Mesendoderm (in vitro differentiated cells): ENCODE measurements around the gene ANKRD13B.

Source experiments
- DNase-seq: peaks from one replicate; pipeline ENCODE4 v3.0.0; 2013
- H2AK5ac ChIP-seq: 2 replicates; pipeline ENCODE4 v1.6.1; 2013; ENCODE audit warnings: low read length, inconsistent platforms
- H2BK120ac ChIP-seq: 2 replicates; pipeline ENCODE4 v1.6.1; 2013; ENCODE audit warnings: low read depth, mild to moderate bottlenecking, low read length, moderate library complexity, mixed read lengths
- H2BK15ac ChIP-seq: replicated peaks from 2 replicates; pipeline ENCODE4 v1.6.1; 2013; ENCODE audit warnings: low read depth, mild to moderate bottlenecking, moderate library complexity
- H2BK5ac ChIP-seq: 2 replicates; pipeline ENCODE4 v1.6.1; 2013; ENCODE audit warnings: low read length, inconsistent platforms
- H3K18ac ChIP-seq: 2 replicates; pipeline ENCODE4 v1.6.1; 2013; ENCODE audit warnings: mild to moderate bottlenecking, low read length, mixed read lengths
- H3K23ac ChIP-seq: one replicate; pipeline ENCODE4 v1.6.1; 2013; ENCODE audit warnings: low read length
- H3K27ac ChIP-seq: 2 replicates; pipeline ENCODE4 v1.5.1; 2013; ENCODE audit warnings: low read depth, mild to moderate bottlenecking, inconsistent platforms, low read length, moderate library complexity
- H3K27me3 ChIP-seq: 2 replicates; pipeline ENCODE4 v1.6.1; 2013; ENCODE audit warnings: low read length, control low read depth, mild to moderate bottlenecking, inconsistent platforms; ENCODE audit not compliant: insufficient read depth, poor library complexity
- H3K36me3 ChIP-seq: 2 replicates; pipeline ENCODE4 v1.6.1; 2013; ENCODE audit warnings: low read length, inconsistent platforms; ENCODE audit not compliant: control insufficient read depth, insufficient read depth
- H3K4ac ChIP-seq: one replicate; pipeline ENCODE4 v1.6.1; 2013; ENCODE audit warnings: low read depth, mild to moderate bottlenecking, low read length, moderate library complexity
- H3K4me1 ChIP-seq: 2 replicates; pipeline ENCODE4 v1.6.1; 2013; ENCODE audit warnings: low read depth, low read length, inconsistent platforms; ENCODE audit not compliant: control insufficient read depth
- H3K4me2 ChIP-seq: 2 replicates; pipeline ENCODE4 v1.6.1; 2013; ENCODE audit warnings: low read length
- H3K4me3 ChIP-seq: 2 replicates; pipeline ENCODE4 v1.5.1; 2013; ENCODE audit warnings: mild to moderate bottlenecking, low read length
- H3K56ac ChIP-seq: one replicate; pipeline ENCODE4 v1.6.1; 2013; ENCODE audit warnings: low read length
- H3K79me1 ChIP-seq: 2 replicates; pipeline ENCODE4 v1.6.1; 2013; ENCODE audit warnings: low read length, inconsistent platforms
- H3K79me2 ChIP-seq: 2 replicates; pipeline ENCODE4 v1.6.1; 2013; ENCODE audit warnings: mild to moderate bottlenecking, low read length; ENCODE audit not compliant: control insufficient read depth, insufficient read depth
- H3K9ac ChIP-seq: 2 replicates; pipeline ENCODE4 v1.6.1; 2013; ENCODE audit warnings: low read length, inconsistent platforms
- H4K5ac ChIP-seq: one replicate; pipeline ENCODE4 v1.6.1; 2013; ENCODE audit warnings: low read length
- H4K8ac ChIP-seq: one replicate; pipeline ENCODE4 v1.6.1; 2013; ENCODE audit warnings: low read depth, mild to moderate bottlenecking, control low read depth, low read length, moderate library complexity
- WGBS: extraction: QIAGEN DNeasy Blood & Tissue Kit; methylation state at CpG from one replicate; pipeline ENCODE4 v1.1.7; 2013; ENCODE audit warnings: low lambda C conversion rate, missing lambda C conversion rate; ENCODE audit not compliant: insufficient coverage; ENCODE audit errors: extremely low coverage; 5-methylcytosine and 5-hydroxymethylcytosine counted together

The ANKRD13B gene

DNA sequence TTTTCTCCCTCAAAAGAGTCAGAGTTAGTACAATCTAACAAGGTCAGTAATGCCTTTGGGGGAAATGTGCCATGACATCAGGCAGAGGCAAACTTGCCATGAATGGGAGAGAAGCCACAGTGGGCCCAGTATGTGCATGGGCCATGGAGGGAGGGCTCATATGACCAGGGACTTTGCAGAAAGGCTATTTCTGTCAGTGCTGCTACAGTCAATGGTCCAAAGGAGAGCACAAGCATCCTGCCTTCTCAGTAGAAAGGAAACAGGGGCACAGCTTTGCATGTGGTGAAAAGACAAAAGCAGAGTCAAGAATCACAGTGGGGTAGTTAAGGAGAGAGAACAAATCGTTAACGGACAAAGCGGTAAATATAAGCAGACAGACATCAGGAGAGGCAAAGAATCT lies 41.0 kb downstream of the ANKRD13B start:
- no peak overlapping the region for H3K9ac ChIP-seq
- no peaks in the 10 kb centered on the region for H3K4me1 ChIP-seq
- no peak overlapping the region for H3K4ac ChIP-seq
- no peaks in the 10 kb centered on the region for H3K79me1 ChIP-seq
- H2BK15ac ChIP-seq = no peak overlapping the region
- H4K5ac ChIP-seq = no peak overlapping the region
- H2AK5ac ChIP-seq = no peak overlapping the region
- H3K18ac ChIP-seq = no peak overlapping the region
- no peaks in the 10 kb centered on the region for H3K79me2 ChIP-seq
- no peak overlapping the region for H3K23ac ChIP-seq
- no peak overlapping the region for H4K8ac ChIP-seq
- H3K56ac ChIP-seq = no peak overlapping the region
- no peak overlapping the region for H3K4me3 ChIP-seq
- H3K27ac ChIP-seq = no peak overlapping the region
- H3K4me2 ChIP-seq = no peak overlapping the region
- H2BK120ac ChIP-seq = no peak overlapping the region
- no peak overlapping the region for H2BK5ac ChIP-seq
- no CpG with 5 or more reads among the region's 3 CpGs for WGBS
- no peak for DNase-seq
- H3K36me3 ChIP-seq = no peaks in the 10 kb centered on the region
- H3K27me3 ChIP-seq = no peaks in the 10 kb centered on the region

GRCh38 chr17:29640413-29640812 lies 47.5 kb downstream of the ANKRD13B start:
- peak; percentile 37 for DNase-seq
- H3K4me2 ChIP-seq = no peak overlapping the region
- no peaks in the 10 kb centered on the region for H3K79me1 ChIP-seq
- no peak overlapping the region for H4K8ac ChIP-seq
- no peak overlapping the region for H3K27ac ChIP-seq
- no peak overlapping the region for H2BK120ac ChIP-seq
- H2AK5ac ChIP-seq = no peak overlapping the region
- no peaks in the 10 kb centered on the region for H3K4me1 ChIP-seq
- no peak overlapping the region for H2BK15ac ChIP-seq
- H3K4me3 ChIP-seq = no peak overlapping the region
- H3K23ac ChIP-seq = no peak overlapping the region
- H3K36me3 ChIP-seq = no peaks in the 10 kb centered on the region
- no CpG with 5 or more reads among the region's 2 CpGs for WGBS
- no peak overlapping the region for H3K56ac ChIP-seq
- no peaks in the 10 kb centered on the region for H3K27me3 ChIP-seq
- H3K79me2 ChIP-seq = no peaks in the 10 kb centered on the region
- H3K4ac ChIP-seq = no peak overlapping the region
- H3K18ac ChIP-seq = no peak overlapping the region
- no peak overlapping the region for H2BK5ac ChIP-seq
- no peak overlapping the region for H4K5ac ChIP-seq
- H3K9ac ChIP-seq = no peak overlapping the region

DNA sequence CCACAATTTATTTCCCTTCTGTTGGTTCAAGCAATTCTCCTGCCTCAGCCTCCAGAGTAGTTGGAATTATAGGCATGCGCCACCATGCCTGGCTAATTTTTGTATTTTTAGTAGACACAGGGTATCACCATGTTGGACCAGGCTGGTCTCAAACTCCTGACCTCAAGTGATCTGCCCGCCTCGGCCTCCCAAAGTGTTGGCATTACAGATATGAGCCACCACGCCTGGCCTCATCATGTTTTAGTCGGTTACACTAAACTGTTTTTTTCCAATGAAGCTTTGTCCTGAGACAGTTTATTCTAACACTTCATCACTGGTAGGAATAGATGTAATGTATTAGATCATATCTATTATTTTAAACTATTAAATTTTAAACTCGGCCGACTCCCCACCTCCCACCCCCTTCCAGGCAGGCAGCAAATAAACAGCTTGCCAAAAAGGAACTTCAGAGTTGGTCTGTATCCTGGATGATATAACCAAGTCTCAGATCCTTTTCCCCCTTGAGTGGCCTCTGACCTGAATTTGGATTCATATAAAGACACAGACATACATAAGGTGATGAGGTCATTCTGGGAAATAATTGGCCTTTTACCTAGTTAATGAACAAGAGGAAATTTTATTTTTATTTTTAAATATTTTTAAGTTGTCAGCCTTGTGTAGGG lies 48.2 kb downstream of the ANKRD13B start:
- Histone ChIP-seq H3K4me1 (no peaks in the 10 kb centered on the region), H2AK5ac (no peak overlapping the region), H3K79me2 (no peaks in the 10 kb centered on the region), H4K8ac (no peak overlapping the region), H3K4ac (no peak overlapping the region), H2BK5ac (no peak overlapping the region), H3K56ac (no peak overlapping the region), H2BK120ac (no peak overlapping the region), H3K27ac (no peak overlapping the region), H3K23ac (no peak overlapping the region), H3K4me3 (no peak overlapping the region), H3K27me3 (no peaks in the 10 kb centered on the region), H3K79me1 (no peaks in the 10 kb centered on the region), H3K9ac (no peak overlapping the region), H3K18ac (no peak overlapping the region), H3K36me3 (no peaks in the 10 kb centered on the region), H4K5ac (no peak overlapping the region), H3K4me2 (no peak overlapping the region), H2BK15ac (no peak overlapping the region)
- DNase-seq = no peak
- no CpG with 5 or more reads among the region's 7 CpGs for WGBS

GRCh38 chr17:29642171-29642611 lies 49.3 kb downstream of the ANKRD13B start:
- no peaks in the 10 kb centered on the region for H3K4me1 ChIP-seq
- no peak overlapping the region for H3K27ac ChIP-seq
- H4K5ac ChIP-seq = no peak overlapping the region
- no peak overlapping the region for H3K4me3 ChIP-seq
- no peak overlapping the region for H3K4me2 ChIP-seq
- no peak overlapping the region for H3K4ac ChIP-seq
- no peaks in the 10 kb centered on the region for H3K27me3 ChIP-seq
- H3K79me1 ChIP-seq = no peaks in the 10 kb centered on the region
- no peak for DNase-seq
- H3K56ac ChIP-seq = no peak overlapping the region
- H2AK5ac ChIP-seq = no peak overlapping the region
- no peak overlapping the region for H3K23ac ChIP-seq
- H2BK5ac ChIP-seq = no peak overlapping the region
- H3K36me3 ChIP-seq = no peaks in the 10 kb centered on the region
- no peak overlapping the region for H2BK120ac ChIP-seq
- no peak overlapping the region for H2BK15ac ChIP-seq
- no peaks in the 10 kb centered on the region for H3K79me2 ChIP-seq
- H4K8ac ChIP-seq = no peak overlapping the region
- no peak overlapping the region for H3K18ac ChIP-seq
- no peak overlapping the region for H3K9ac ChIP-seq
- no CpG with 5 or more reads among the region's 2 CpGs for WGBS

- no peaks in the 10 kb centered on the region for H3K27me3 ChIP-seq
- H3K4me3 ChIP-seq = no peak overlapping the region
- H3K4me1 ChIP-seq = no peaks in the 10 kb centered on the region
- no peak overlapping the region for H2BK15ac ChIP-seq
- no peak overlapping the region for H4K5ac ChIP-seq
- H3K36me3 ChIP-seq = no peaks in the 10 kb centered on the region
- H3K79me1 ChIP-seq = no peaks in the 10 kb centered on the region
- H3K4me2 ChIP-seq = no peak overlapping the region
- H3K79me2 ChIP-seq = no peaks in the 10 kb centered on the region
- H4K8ac ChIP-seq = no peak overlapping the region
- no peak overlapping the region for H2BK5ac ChIP-seq
- DNase-seq = no peak
- H3K56ac ChIP-seq = no peak overlapping the region
- WGBS = no CpG with 5 or more reads among the region's 1 CpG
- H3K27ac ChIP-seq = no peak overlapping the region
- H3K9ac ChIP-seq = no peak overlapping the region
- H3K18ac ChIP-seq = no peak overlapping the region
- no peak overlapping the region for H3K23ac ChIP-seq
- H3K4ac ChIP-seq = no peak overlapping the region
- H2BK120ac ChIP-seq = no peak overlapping the region
- H2AK5ac ChIP-seq = no peak overlapping the region
Observed at GRCh38 chr17:29643817-29644160, 50.9 kb downstream of the ANKRD13B start.

GRCh38 chr17:29645515-29646051 lies 52.7 kb downstream of the ANKRD13B start:
- H3K4me2 ChIP-seq = no peak overlapping the region
- no peak overlapping the region for H3K18ac ChIP-seq
- H2AK5ac ChIP-seq = no peak overlapping the region
- WGBS = no CpG with 5 or more reads among the region's 5 CpGs
- H2BK120ac ChIP-seq = no peak overlapping the region
- no peak overlapping the region for H2BK5ac ChIP-seq
- no peaks in the 10 kb centered on the region for H3K79me2 ChIP-seq
- no peak overlapping the region for H3K23ac ChIP-seq
- H4K5ac ChIP-seq = no peak overlapping the region
- no peak overlapping the region for H4K8ac ChIP-seq
- H3K4ac ChIP-seq = no peak overlapping the region
- H3K9ac ChIP-seq = no peak overlapping the region
- H3K27me3 ChIP-seq = no peaks in the 10 kb centered on the region
- H2BK15ac ChIP-seq = no peak overlapping the region
- H3K27ac ChIP-seq = no peak overlapping the region
- H3K79me1 ChIP-seq = no peaks in the 10 kb centered on the region
- no peak for DNase-seq
- H3K56ac ChIP-seq = no peak overlapping the region
- H3K4me3 ChIP-seq = no peak overlapping the region
- H3K36me3 ChIP-seq = no peaks in the 10 kb centered on the region
- no peaks in the 10 kb centered on the region for H3K4me1 ChIP-seq
